Activated CD4-positive, alpha-beta memory T cell treated with anti-CD3 and anti-CD28 coated beads for 36 hours (primary cell): ENCODE results near the gene ARIH2. TPM values are rescaled to one million over a fixed set of nuclear protein-coding genes. Genes with fewer than 3 reads are reported as not detected.
A peak's percentile ranks its signal among the peaks of the same experiment; 100 is the strongest.
"Not testable (repeated sequence)": the region's sequence is repeated elsewhere in the genome, so short reads cannot be mapped to it uniquely, and the experiment has no call there.

Experiments used
- CTCF ChIA-PET: fragments of 350-600 bp; sonication (Branson Sonifier 250); formaldehyde crosslinking; loops from one replicate; lab custom pipeline; 2021; ENCODE audit warnings: antibody characterized with exemption, inconsistent platforms; lab: Charles Lee
- POLR2A ChIA-PET: fragments of 350-600 bp; sonication (Branson Sonifier 250); formaldehyde crosslinking; loops from one replicate; lab custom pipeline; 2021; ENCODE audit warnings: antibody characterized with exemption; lab: Charles Lee
- DNase-seq: peaks from one replicate; pipeline ENCODE4 v3.0.0-alpha.2; 2020
- H3K27ac Mint-ChIP-seq: one replicate; pipeline ENCODE4 v1.8.0; 2021; ENCODE audit warnings: mixed read lengths
- H3K27me3 Mint-ChIP-seq: one replicate; pipeline ENCODE4 v1.8.0; 2021; ENCODE audit warnings: mixed read lengths
- H3K36me3 Mint-ChIP-seq: one replicate; pipeline ENCODE4 v1.8.0; 2021; ENCODE audit warnings: mixed read lengths
- H3K4me1 Mint-ChIP-seq: one replicate; pipeline ENCODE4 v1.8.0; 2021; ENCODE audit warnings: low read depth, mixed read lengths
- H3K4me3 Mint-ChIP-seq: one replicate; pipeline ENCODE4 v1.8.0; 2021; ENCODE audit warnings: mild to moderate bottlenecking, mixed read lengths
- H3K9me3 Mint-ChIP-seq: one replicate; pipeline ENCODE4 v1.8.0; 2021; ENCODE audit warnings: mixed read lengths
- intact Hi-C: fragments of 100-400 bp; cut with micrococcal nuclease; formaldehyde crosslinking; loops from one replicate; pipeline ENCODE4 v1.15.1; 2023
- total RNA-seq, 2 experiments: library from RNA; stranded (reverse); gene quantifications; one replicate each; pipeline ENCODE4 v1.2.3, GENCODE V29; 2021

ARIH2 gene
- total RNA-seq, 2 experiments from 2014 or later, result 109 to 130 TPM

GRCh38 chr3:48898383-48899234 lies 20.0 kb upstream of the ARIH2 start, which contains the start of gene SLC25A20:
Gene SLC25A20 (minus strand): TSS chr3:48898882. CDS start chr3:48898794, 88 bp downstream.
- DNase-seq, result peak; percentile 96
- POLR2A ChIA-PET, result interaction anchor here (0.9 to 3.5 kb wide), 6 partner anchors 10 to 71 kb away, joined by 3 to 28 read pairs (median 4); partner anchors contain the start of gene ARIH2
- Mint-ChIP-seq H3K27me3 (no peaks in the 10 kb centered on the region), H3K9me3 (no peaks in the 10 kb centered on the region), H3K36me3 (no peaks in the 10 kb centered on the region), H3K4me3 (peak within 1 kb of the TSS; percentile 97), H3K27ac (peak within 1 kb of the TSS; percentile 92), H3K4me1 (peaks cover 35% of the 10 kb centered on the region)
- CTCF ChIA-PET, result interaction anchor here (1.0 to 2.4 kb wide), 6 partner anchors 20 to 160 kb away, joined by 3 to 15 read pairs (median 4); partner anchors contain the start of gene ARIH2
- intact Hi-C loops, result loop anchor here (1.0 to 5.0 kb wide), 3 partner anchors 20 to 51 kb away; partner anchors contain the start of genes ARIH2 and PRKAR2A

DNA sequence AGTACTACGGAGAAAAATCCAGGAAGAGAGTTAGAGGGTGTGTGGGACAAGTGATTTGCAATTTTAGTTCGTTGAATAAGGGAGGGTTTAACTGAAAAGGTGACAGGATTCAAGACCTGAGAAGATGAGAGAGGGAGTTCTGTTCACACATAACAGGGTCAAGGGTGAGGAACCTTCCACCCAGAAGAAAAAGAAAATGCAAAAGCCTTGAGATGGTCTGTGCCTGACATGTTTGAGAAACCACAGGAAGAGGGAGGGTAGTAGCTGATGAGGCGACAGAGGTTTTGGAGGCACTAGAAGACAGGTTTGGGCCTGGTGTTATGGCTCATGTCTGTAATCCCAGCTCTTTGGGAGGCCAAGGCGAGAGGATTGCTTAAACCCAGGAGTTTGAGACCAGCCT lies 19.4 kb upstream of the ARIH2 start:
- POLR2A ChIA-PET, result interaction anchor here (1.1 to 3.5 kb wide), 3 partner anchors 20 to 52 kb away, joined by 3 to 28 read pairs (median 5); partner anchors contain the start of gene ARIH2

GRCh38 chr3:48907026-48907425 lies 11.6 kb upstream of the ARIH2 start:
- DNase-seq, intact Hi-C loops, H3K9me3 Mint-ChIP-seq, H3K36me3 Mint-ChIP-seq, H3K4me3 Mint-ChIP-seq, H3K27ac Mint-ChIP-seq, H3K27me3 Mint-ChIP-seq, H3K4me1 Mint-ChIP-seq, POLR2A ChIA-PET, CTCF ChIA-PET: not testable (repeated sequence)

More for the DNA sequence above, 19.4 kb upstream of the ARIH2 start:
- H3K9me3 Mint-ChIP-seq, result no peaks in the 10 kb centered on the region
- H3K4me1 Mint-ChIP-seq, result peaks cover 35% of the 10 kb centered on the region
- H3K27me3 Mint-ChIP-seq, result no peaks in the 10 kb centered on the region
- peak overlapping the region; percentile 92 for H3K27ac Mint-ChIP-seq
- intact Hi-C loops, result loop anchor here (1.0 to 5.0 kb wide), 3 partner anchors 19 to 52 kb away; partner anchors contain the start of genes ARIH2 and PRKAR2A
- H3K36me3 Mint-ChIP-seq, result no peaks in the 10 kb centered on the region
- CTCF ChIA-PET, result interaction anchor here (0.6 to 2.4 kb wide), 8 partner anchors 19 to 235 kb away, joined by 3 to 15 read pairs (median 4); partner anchors contain the start of gene ARIH2
- peak overlapping the region; percentile 97 for H3K4me3 Mint-ChIP-seq
- DNase-seq, result peak; percentile 40

DNA sequence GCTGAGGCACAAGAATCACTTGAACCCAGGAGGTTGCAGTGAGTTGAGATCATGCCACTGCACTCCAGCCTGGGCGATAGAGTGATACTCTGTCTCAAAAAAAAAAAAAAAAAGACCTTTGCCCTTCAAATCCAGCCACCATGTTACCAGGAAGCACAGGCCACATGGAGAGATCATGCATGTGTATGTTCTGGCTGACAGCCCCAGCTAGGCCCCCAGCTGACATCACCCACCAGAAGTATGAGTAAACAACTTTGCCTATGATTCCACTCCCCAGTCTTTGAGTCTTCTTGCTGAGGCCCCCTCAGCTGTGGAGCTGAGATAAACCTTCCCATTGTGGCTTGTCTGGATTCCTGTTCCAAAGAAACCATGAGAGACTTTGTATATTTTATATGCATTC lies 3.3 kb upstream of the ARIH2 start:
- H3K36me3 Mint-ChIP-seq, result peaks cover 11% of the 10 kb centered on the region
- ChIA-PET POLR2A (no interaction called here), CTCF (interaction anchor here (0.7 kb wide), 1 partner anchor 36 kb away, joined by 4 read pairs; no protein-coding TSS in a partner anchor)
- intact Hi-C loops, result loop anchor here (5.0 kb wide), 1 partner anchor 92 kb away; the partner anchor contains the start of gene WDR6
- H3K4me1 Mint-ChIP-seq, result peaks cover 25% of the 10 kb centered on the region
- peak; percentile 55 for DNase-seq
- H3K27ac Mint-ChIP-seq, result peak overlapping the region; percentile 79
- no peaks in the 10 kb centered on the region for H3K9me3 Mint-ChIP-seq
- H3K4me3 Mint-ChIP-seq, result no peak overlapping the region
- no peaks in the 10 kb centered on the region for H3K27me3 Mint-ChIP-seq

- H3K9me3 Mint-ChIP-seq, result no peaks in the 10 kb centered on the region
- CTCF ChIA-PET, result interaction anchor here (0.6 to 2.7 kb wide), 14 partner anchors 8 to 203 kb away, joined by 3 to 15 read pairs (median 4); partner anchors contain the start of genes IP6K2, NDUFAF3, PRKAR2A and SLC25A20
- POLR2A ChIA-PET, result interaction anchor here (0.7 to 2.7 kb wide), 17 partner anchors 9 to 440 kb away, joined by 3 to 56 read pairs (median 4); partner anchors contain the start of genes IMPDH2, IP6K2, NDUFAF3 and P4HTM
- no peaks in the 10 kb centered on the region for H3K27me3 Mint-ChIP-seq
- H3K36me3 Mint-ChIP-seq, result peaks cover 20% of the 10 kb centered on the region
- peaks cover 31% of the 10 kb centered on the region for H3K4me1 Mint-ChIP-seq
- H3K27ac Mint-ChIP-seq, result peak overlapping the region; percentile 100
- DNase-seq, result peak; percentile 78
- H3K4me3 Mint-ChIP-seq, result peak overlapping the region; percentile 98
- intact Hi-C loops, result loop anchor here (2.0 to 5.0 kb wide), 3 partner anchors 88 to 651 kb away; partner anchors contain the start of genes IP6K2 and WDR6
Measured at GRCh38 chr3:48919215-48920138, 835 bp downstream of the ARIH2 start.

- intact Hi-C loops, result loop anchor here (5.0 kb wide), 2 partner anchors 41 to 166 kb away; partner anchors contain the start of gene QRICH1
- Mint-ChIP-seq H3K4me3 (peak overlapping the region; percentile 43), H3K27ac (peak overlapping the region; percentile 88), H3K27me3 (no peaks in the 10 kb centered on the region), H3K9me3 (no peaks in the 10 kb centered on the region), H3K36me3 (peaks cover 48% of the 10 kb centered on the region), H3K4me1 (peaks cover 63% of the 10 kb centered on the region)
- ChIA-PET POLR2A (interaction anchor here (5.9 kb wide), 1 partner anchor 8 kb away, joined by 56 read pairs; the partner anchor contains the start of gene ARIH2), CTCF (interaction anchor here (1.7 kb wide), 1 partner anchor 8 kb away, joined by 13 read pairs; the partner anchor contains the start of gene ARIH2)
- peak; percentile 68 for DNase-seq
Measured at GRCh38 chr3:48926425-48927392, 8.1 kb downstream of the ARIH2 start.

DNA sequence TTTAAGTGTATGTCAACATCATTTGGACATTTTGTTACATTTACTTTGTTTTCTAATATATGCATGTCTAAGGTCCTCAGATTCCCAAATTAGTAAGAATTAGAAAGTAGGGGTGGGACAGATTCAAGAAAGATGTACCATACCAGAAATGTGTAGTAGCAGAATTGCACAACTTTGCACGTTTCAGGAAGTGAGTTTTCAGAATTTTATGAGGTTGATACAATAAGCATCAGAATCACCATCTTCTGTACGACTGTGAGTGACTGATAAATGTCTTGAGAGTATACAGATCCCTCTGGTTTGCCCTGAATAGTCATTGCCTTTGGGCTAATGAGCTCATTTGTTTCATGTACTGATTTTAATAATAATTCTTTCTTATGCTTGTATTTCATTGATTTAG lies 9.3 kb downstream of the ARIH2 start:
- H3K27me3 Mint-ChIP-seq, result no peaks in the 10 kb centered on the region
- H3K4me3 Mint-ChIP-seq, result peak overlapping the region; percentile 34
- no peaks in the 10 kb centered on the region for H3K9me3 Mint-ChIP-seq
- ChIA-PET POLR2A (interaction anchor here (0.5 to 5.9 kb wide), 7 partner anchors 9 to 82 kb away, joined by 3 to 56 read pairs (median 4); partner anchors contain the start of genes ARIH2, SLC25A20 and WDR6), CTCF (interaction anchor here (0.7 to 1.7 kb wide), 3 partner anchors 9 to 30 kb away, joined by 3 to 13 read pairs (median 3); partner anchors contain the start of genes ARIH2 and SLC25A20)
- H3K4me1 Mint-ChIP-seq, result peaks cover 70% of the 10 kb centered on the region
- peaks cover 57% of the 10 kb centered on the region for H3K36me3 Mint-ChIP-seq
- intact Hi-C loops, result loop anchor here (1.0 to 5.0 kb wide), 4 partner anchors 10 to 164 kb away; partner anchors contain the start of genes ARIH2, QRICH1 and SLC25A20
- DNase-seq, result no peak
- H3K27ac Mint-ChIP-seq, result peak overlapping the region; percentile 88

DNA sequence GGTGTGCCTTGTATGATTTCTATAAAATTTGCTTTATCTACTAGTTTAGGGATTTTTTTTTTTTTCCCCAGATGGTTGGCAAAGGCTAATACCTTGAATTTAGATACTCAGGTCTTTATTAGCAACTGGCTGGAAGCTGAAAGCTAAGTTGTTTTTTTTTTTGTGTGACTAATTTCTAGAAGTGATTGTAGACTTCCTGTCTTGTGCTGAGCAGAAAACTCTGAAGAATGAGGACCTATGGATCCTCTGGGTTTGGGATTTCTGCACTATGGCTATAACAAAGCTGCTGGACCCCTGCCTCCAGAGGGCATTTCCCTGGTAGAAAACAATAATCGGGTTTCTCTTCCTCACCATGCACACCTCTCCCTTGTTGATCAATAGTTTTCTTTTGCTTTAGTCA lies 10.0 kb downstream of the ARIH2 start:
- peak overlapping the region; percentile 88 for H3K27ac Mint-ChIP-seq
- peaks cover 71% of the 10 kb centered on the region for H3K4me1 Mint-ChIP-seq
- H3K4me3 Mint-ChIP-seq, result peak overlapping the region; percentile 34
- peaks cover 59% of the 10 kb centered on the region for H3K36me3 Mint-ChIP-seq
- no peak for DNase-seq
- ChIA-PET POLR2A (interaction anchor here (0.5 to 5.9 kb wide), 6 partner anchors 10 to 83 kb away, joined by 3 to 56 read pairs (median 4); partner anchors contain the start of genes ARIH2, SLC25A20 and WDR6), CTCF (interaction anchor here (0.7 to 1.8 kb wide), 4 partner anchors 9 to 31 kb away, joined by 3 to 13 read pairs (median 4); partner anchors contain the start of genes ARIH2 and SLC25A20)
- no peaks in the 10 kb centered on the region for H3K9me3 Mint-ChIP-seq
- intact Hi-C loops, result loop anchor here (1.0 to 5.0 kb wide), 4 partner anchors 10 to 164 kb away; partner anchors contain the start of genes ARIH2, QRICH1 and SLC25A20
- no peaks in the 10 kb centered on the region for H3K27me3 Mint-ChIP-seq

DNA sequence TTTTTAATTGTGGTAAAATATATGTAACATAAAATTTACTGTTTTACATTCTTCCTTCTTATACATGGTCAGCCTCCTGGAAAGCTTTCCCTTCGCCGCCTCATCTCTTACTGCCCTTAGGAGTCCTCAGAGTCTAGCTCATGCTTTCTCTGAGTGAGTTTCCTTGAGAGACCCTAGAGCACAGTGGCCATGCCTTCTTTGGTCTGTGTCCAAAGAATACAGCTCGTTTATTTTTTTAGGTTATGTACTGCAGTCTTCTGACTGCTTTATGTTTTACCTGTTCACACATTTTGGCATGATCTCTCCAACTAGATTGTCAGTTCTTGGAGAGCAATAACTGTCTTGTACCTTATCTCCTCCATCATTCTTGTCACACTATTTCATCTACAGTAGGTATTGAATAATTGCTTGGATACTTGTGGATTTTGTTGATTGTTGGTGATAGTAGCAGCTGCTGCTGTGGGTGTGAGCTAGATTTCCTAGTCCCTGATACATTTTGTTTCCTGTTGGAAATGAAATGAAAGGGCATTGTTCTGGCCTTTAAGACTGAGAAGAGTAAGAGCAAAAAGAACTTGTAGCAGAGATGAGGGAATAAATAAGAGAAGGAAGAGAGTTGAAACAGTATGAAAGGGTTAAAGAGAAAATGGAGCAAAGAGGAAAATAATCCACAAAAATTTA lies 10.9 kb downstream of the ARIH2 start:
- POLR2A ChIA-PET, result interaction anchor here (0.6 to 5.9 kb wide), 2 partner anchors 10 to 214 kb away, joined by 5 to 56 read pairs; partner anchors contain the start of gene ARIH2
- DNase-seq, result no peak
- CTCF ChIA-PET, result interaction anchor here (1.8 kb wide), 1 partner anchor 10 kb away, joined by 6 read pairs; the partner anchor contains the start of gene ARIH2
- intact Hi-C loops, result loop anchor here (2.0 to 5.0 kb wide), 3 partner anchors 31 to 163 kb away; partner anchors contain the start of genes QRICH1 and SLC25A20
- Mint-ChIP-seq H3K4me1 (peaks cover 74% of the 10 kb centered on the region), H3K4me3 (no peak overlapping the region), H3K27me3 (no peaks in the 10 kb centered on the region), H3K36me3 (peaks cover 63% of the 10 kb centered on the region), H3K9me3 (no peaks in the 10 kb centered on the region), H3K27ac (peak overlapping the region; percentile 43)
